HepG2 (cell line): Measurements from ENCODE around the gene CCS. TPM values are rescaled to one million over a fixed set of nuclear protein-coding genes. Genes with fewer than 3 reads are reported as not detected.

ENCODE experiments used
- ATF1 ChIP-seq: IDR thresholded peaks from 2 replicates; pipeline ENCODE4 v1.6.1; 2016; ENCODE audit warnings: mild to moderate bottlenecking, control low read depth
- DNMT1 ChIP-seq: sonication (generic); formaldehyde crosslinking; IDR thresholded peaks from 2 replicates; pipeline ENCODE4 v1.5.1; 2020; ENCODE audit warnings: mild to moderate bottlenecking, missing genetic modification reagents
- ELF4 ChIP-seq: sonication (generic); formaldehyde crosslinking; IDR thresholded peaks from 2 replicates; pipeline ENCODE4 v1.5.0; 2020; ENCODE audit warnings: missing genetic modification reagents, mild to moderate bottlenecking, moderate library complexity, borderline replicate concordance
- GATAD1 ChIP-seq: IDR thresholded peaks from 2 replicates; pipeline ENCODE4 v1.6.1; 2016; ENCODE audit warnings: missing genetic modification reagents, missing compliant biosample characterization
- HIVEP1 ChIP-seq: sonication (generic); formaldehyde crosslinking; IDR thresholded peaks from 2 replicates; pipeline ENCODE4 v1.4.0; 2020; ENCODE audit warnings: mild to moderate bottlenecking, missing genetic modification reagents
- KDM2A ChIP-seq: sonication (generic); formaldehyde crosslinking; IDR thresholded peaks from 2 replicates; pipeline ENCODE4 v1.4.0; 2020; ENCODE audit warnings: low read depth, missing genetic modification reagents, borderline replicate concordance
- KLF15 ChIP-seq: sonication (generic); formaldehyde crosslinking; IDR thresholded peaks from 2 replicates; pipeline ENCODE4 v1.8.1; 2023; ENCODE audit warnings: borderline replicate concordance, mild to moderate bottlenecking, inconsistent platforms, missing genetic modification reagents, mixed read lengths
- MXD4 ChIP-seq: IDR thresholded peaks from 2 replicates; pipeline ENCODE4 v1.6.1; 2016; ENCODE audit warnings: mild to moderate bottlenecking, missing biosample characterization, missing genetic modification reagents
- POGZ ChIP-seq: sonication (generic); formaldehyde crosslinking; IDR thresholded peaks from 2 replicates; pipeline ENCODE4 v1.4.0; 2020; ENCODE audit warnings: mild to moderate bottlenecking, missing genetic modification reagents
- SOX6 ChIP-seq, 2 experiments: fragments of 450-650 bp in 1 of 2; sonication (generic) in 1 of 2; formaldehyde crosslinking in 1 of 2; IDR thresholded peaks; 2 replicates each; pipeline versions ENCODE4 v1.4.0 to v1.6.1; 2017 to 2020; ENCODE audit warnings: antibody characterized with exemption in 1 of 2, mild to moderate bottlenecking in 1 of 2, missing genetic modification reagents in 1 of 2
- ZNF629 ChIP-seq: sonication (generic); formaldehyde crosslinking; conservative IDR thresholded peaks from 2 replicates; pipeline ENCODE4 v1.5.0; 2020; ENCODE audit warnings: missing genetic modification reagents
- ZNF746 ChIP-seq: sonication (generic); formaldehyde crosslinking; IDR thresholded peaks from 2 replicates; pipeline ENCODE4 v1.8.0; 2022; ENCODE audit warnings: mild to moderate bottlenecking, missing genetic modification reagents
- ZNF83 ChIP-seq: sonication (generic); formaldehyde crosslinking; IDR thresholded peaks from 2 replicates; pipeline ENCODE4 v1.4.0; 2020; ENCODE audit warnings: missing genetic modification reagents, mild to moderate bottlenecking, borderline replicate concordance
- polyA plus RNA-seq, 8 experiments: library from polyadenylated mRNA; depleted of rRNA in 3 of 8; stranded (reverse) in 7 of 8; unstranded in 1 of 8; fragments of >200 nt; fragmentation: Illumina TruSeq in 4 of 8; extraction: Trizol in 4 of 8; gene quantifications; 2 replicates each; pipeline versions ENCODE4 v1.2.1 to v1.2.3, GENCODE V29; 2011 to 2016; ENCODE audit warnings: low read depth in 4 of 8, missing spikeins in 1 of 8, mixed read lengths in 1 of 8; ENCODE audit not compliant: insufficient read depth in 1 of 8
- total RNA-seq, 5 experiments: library from RNA; depleted of rRNA; stranded (reverse); fragments of >200 nt; fragmentation: Illumina TruSeq; extraction: Trizol; gene quantifications; 2 replicates each; pipeline ENCODE4 v1.2.3, GENCODE V29; 2016; ENCODE audit warnings: low read depth in 1 of 5
- TF ChIP-seq, protein P1 (sequence below): sonication (generic); formaldehyde crosslinking; IDR thresholded peaks from 2 replicates; pipeline ENCODE4 v1.5.0; 2020; ENCODE audit warnings: mild to moderate bottlenecking, missing genetic modification reagents
- TF ChIP-seq, protein P2 (sequence below): sonication (generic); formaldehyde crosslinking; IDR thresholded peaks from 2 replicates; pipeline ENCODE4 v1.5.0; 2020; ENCODE audit warnings: mild to moderate bottlenecking, missing genetic modification reagents, moderate library complexity
- TF ChIP-seq, protein P3 (sequence below): IDR thresholded peaks from 2 replicates; pipeline ENCODE4 v1.6.1; 2016; ENCODE audit warnings: missing compliant biosample characterization, missing genetic modification reagents, borderline replicate concordance
- TF ChIP-seq, protein P4 (sequence below): sonication (generic); formaldehyde crosslinking; IDR thresholded peaks from 2 replicates; pipeline ENCODE4 v1.4.0; 2020; ENCODE audit warnings: missing genetic modification reagents

CCS gene
- total and polyA plus RNA-seq, 2 of the 13 experiments (the other 11 are each of a cell fraction or from before 2014, with no cell fraction given), result 25.4 to 44.6 TPM

DNA sequence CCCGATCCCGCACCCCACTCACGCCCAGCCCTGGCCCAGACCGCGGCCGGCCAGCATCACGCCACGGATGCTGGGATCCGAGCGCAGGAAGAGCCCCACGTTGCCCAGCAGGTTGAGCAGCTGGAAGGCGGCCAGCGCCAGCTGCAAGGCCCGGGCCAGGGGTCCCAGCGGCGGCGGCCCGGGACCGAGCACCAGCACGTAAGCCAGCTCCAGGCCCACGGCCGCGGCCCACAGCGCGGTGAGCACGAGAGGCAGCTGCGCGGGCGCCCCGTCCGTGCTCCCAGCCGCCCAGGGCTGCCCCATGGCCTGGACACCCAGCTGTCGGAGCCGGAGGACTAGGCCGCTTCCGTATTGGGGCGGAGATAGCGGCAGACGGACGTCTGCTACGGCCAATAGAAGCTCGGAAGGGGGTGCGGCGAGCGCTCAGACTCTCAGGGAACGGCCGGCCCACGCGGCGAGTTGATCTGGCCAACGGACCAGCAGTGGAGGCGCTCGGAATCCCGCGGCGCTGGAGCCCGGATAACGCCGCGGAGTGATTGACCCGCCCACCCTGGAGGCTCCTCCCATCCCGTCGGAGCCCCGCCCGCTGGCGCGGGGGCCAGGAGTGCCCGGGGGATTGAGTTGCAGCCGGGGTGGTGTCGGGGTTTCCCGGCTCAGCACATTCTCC, 47.2 kb upstream of the CCS start, which contains the start of gene ZDHHC24 (continued):
- TF ChIP-seq ZNF83 (no peak), KDM2A (CRISPR knock-in tag) (peak; percentile 83), ELF4 (CRISPR knock-in tag) (peak; percentile 67; the same call in 1 of the 2 replicates), POGZ (CRISPR knock-in tag) (0 out of 2 replicates have a peak, but pooled peaks have one; percentile 34), DNMT1 (CRISPR knock-in tag) (peak; percentile 69; the same call in 1 of the 2 replicates), ZNF629 (CRISPR knock-in tag) (no peak), MXD4 (CRISPR knock-in tag) (peak; percentile 64), ATF1 (CRISPR knock-in tag) (no peak), KLF15 (CRISPR knock-in tag) (no peak), HIVEP1 (CRISPR knock-in tag) (peak; percentile 58; the same call in 1 of the 2 replicates), SOX6 (IDR thresholded peaks at IDR 0.05) (no peak), SOX6 (CRISPR knock-in tag; IDR thresholded peaks at IDR 0.05) (peak; percentile 28; the same call in 1 of the 2 replicates), GATAD1 (CRISPR knock-in tag) (0 out of 2 replicates have a peak, but pooled peaks have one; percentile 33), ZNF746 (CRISPR knock-in tag) (0 out of 2 replicates have a peak, but pooled peaks have one; percentile 21)
- TF ChIP-seq, protein P1, sequence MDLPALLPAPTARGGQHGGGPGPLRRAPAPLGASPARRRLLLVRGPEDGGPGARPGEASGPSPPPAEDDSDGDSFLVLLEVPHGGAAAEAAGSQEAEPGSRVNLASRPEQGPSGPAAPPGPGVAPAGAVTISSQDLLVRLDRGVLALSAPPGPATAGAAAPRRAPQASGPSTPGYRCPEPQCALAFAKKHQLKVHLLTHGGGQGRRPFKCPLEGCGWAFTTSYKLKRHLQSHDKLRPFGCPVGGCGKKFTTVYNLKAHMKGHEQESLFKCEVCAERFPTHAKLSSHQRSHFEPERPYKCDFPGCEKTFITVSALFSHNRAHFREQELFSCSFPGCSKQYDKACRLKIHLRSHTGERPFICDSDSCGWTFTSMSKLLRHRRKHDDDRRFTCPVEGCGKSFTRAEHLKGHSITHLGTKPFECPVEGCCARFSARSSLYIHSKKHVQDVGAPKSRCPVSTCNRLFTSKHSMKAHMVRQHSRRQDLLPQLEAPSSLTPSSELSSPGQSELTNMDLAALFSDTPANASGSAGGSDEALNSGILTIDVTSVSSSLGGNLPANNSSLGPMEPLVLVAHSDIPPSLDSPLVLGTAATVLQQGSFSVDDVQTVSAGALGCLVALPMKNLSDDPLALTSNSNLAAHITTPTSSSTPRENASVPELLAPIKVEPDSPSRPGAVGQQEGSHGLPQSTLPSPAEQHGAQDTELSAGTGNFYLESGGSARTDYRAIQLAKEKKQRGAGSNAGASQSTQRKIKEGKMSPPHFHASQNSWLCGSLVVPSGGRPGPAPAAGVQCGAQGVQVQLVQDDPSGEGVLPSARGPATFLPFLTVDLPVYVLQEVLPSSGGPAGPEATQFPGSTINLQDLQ (CRISPR knock-in tag), result 0 out of 2 replicates have a peak, but pooled peaks have one; percentile 76
- TF ChIP-seq, protein P2, sequence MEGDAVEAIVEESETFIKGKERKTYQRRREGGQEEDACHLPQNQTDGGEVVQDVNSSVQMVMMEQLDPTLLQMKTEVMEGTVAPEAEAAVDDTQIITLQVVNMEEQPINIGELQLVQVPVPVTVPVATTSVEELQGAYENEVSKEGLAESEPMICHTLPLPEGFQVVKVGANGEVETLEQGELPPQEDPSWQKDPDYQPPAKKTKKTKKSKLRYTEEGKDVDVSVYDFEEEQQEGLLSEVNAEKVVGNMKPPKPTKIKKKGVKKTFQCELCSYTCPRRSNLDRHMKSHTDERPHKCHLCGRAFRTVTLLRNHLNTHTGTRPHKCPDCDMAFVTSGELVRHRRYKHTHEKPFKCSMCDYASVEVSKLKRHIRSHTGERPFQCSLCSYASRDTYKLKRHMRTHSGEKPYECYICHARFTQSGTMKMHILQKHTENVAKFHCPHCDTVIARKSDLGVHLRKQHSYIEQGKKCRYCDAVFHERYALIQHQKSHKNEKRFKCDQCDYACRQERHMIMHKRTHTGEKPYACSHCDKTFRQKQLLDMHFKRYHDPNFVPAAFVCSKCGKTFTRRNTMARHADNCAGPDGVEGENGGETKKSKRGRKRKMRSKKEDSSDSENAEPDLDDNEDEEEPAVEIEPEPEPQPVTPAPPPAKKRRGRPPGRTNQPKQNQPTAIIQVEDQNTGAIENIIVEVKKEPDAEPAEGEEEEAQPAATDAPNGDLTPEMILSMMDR (CRISPR knock-in tag), result 0 out of 2 replicates have a peak, but pooled peaks have one; percentile 28
- TF ChIP-seq, protein P3, sequence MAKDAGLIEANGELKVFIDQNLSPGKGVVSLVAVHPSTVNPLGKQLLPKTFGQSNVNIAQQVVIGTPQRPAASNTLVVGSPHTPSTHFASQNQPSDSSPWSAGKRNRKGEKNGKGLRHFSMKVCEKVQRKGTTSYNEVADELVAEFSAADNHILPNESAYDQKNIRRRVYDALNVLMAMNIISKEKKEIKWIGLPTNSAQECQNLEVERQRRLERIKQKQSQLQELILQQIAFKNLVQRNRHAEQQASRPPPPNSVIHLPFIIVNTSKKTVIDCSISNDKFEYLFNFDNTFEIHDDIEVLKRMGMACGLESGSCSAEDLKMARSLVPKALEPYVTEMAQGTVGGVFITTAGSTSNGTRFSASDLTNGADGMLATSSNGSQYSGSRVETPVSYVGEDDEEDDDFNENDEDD, result peak; percentile 38; the same call in 1 of the 2 replicates
- TF ChIP-seq, protein P4, sequence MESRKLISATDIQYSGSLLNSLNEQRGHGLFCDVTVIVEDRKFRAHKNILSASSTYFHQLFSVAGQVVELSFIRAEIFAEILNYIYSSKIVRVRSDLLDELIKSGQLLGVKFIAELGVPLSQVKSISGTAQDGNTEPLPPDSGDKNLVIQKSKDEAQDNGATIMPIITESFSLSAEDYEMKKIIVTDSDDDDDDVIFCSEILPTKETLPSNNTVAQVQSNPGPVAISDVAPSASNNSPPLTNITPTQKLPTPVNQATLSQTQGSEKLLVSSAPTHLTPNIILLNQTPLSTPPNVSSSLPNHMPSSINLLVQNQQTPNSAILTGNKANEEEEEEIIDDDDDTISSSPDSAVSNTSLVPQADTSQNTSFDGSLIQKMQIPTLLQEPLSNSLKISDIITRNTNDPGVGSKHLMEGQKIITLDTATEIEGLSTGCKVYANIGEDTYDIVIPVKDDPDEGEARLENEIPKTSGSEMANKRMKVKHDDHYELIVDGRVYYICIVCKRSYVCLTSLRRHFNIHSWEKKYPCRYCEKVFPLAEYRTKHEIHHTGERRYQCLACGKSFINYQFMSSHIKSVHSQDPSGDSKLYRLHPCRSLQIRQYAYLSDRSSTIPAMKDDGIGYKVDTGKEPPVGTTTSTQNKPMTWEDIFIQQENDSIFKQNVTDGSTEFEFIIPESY, result no peak
